GM23338 (cell line): ENCODE measurements around the gene CRHR1. TPM values are rescaled to one million over a fixed set of nuclear protein-coding genes. Genes with fewer than 3 reads are reported as not detected.

Experiments used
- ATAC-seq: fragments of 200-7000 bp; cut with Tn5 transposase; 3 replicates; pipeline ENCODE4 v1.9.1; 2020
- DNase-seq: peaks from one replicate; pipeline ENCODE4 v3.0.0-alpha.2; 2015; ENCODE audit warnings: low spot score
- H2AFZ ChIP-seq: fragments of 200-600 bp; sonication (generic); 2 replicates; pipeline ENCODE4 v1.8.0; 2016; ENCODE audit warnings: antibody characterized with exemption, mild to moderate bottlenecking, moderate library complexity
- H3F3A ChIP-seq: fragments of 200-600 bp; sonication (generic); replicated peaks from 2 replicates; pipeline ENCODE4 v1.8.0; 2017; ENCODE audit warnings: antibody characterized with exemption, mixed run types, low read depth
- H3K27ac ChIP-seq: fragments of 200-600 bp; sonication (generic); 2 replicates; pipeline ENCODE4 v1.6.1; 2016; ENCODE audit warnings: low read depth
- H3K27me3 ChIP-seq: fragments of 200-600 bp; sonication (generic); 2 replicates; pipeline ENCODE4 v1.8.0; 2016; ENCODE audit warnings: mild to moderate bottlenecking, mixed run types, moderate library complexity; ENCODE audit not compliant: insufficient read depth
- H3K36me3 ChIP-seq: fragments of 200-600 bp; sonication (generic); 2 replicates; pipeline ENCODE4 v1.8.0; 2016; ENCODE audit warnings: mild to moderate bottlenecking; ENCODE audit not compliant: insufficient read depth
- H3K4me1 ChIP-seq: fragments of 200-600 bp; sonication (generic); 2 replicates; pipeline ENCODE4 v1.8.0; 2016; ENCODE audit warnings: mild to moderate bottlenecking, moderate library complexity; ENCODE audit not compliant: insufficient read depth
- H3K4me2 ChIP-seq: fragments of 200-600 bp; sonication (generic); 2 replicates; pipeline ENCODE4 v1.7.1; 2017; ENCODE audit warnings: mixed run types
- H3K4me3 ChIP-seq: fragments of 200-600 bp; sonication (generic); 2 replicates; pipeline ENCODE4 v1.6.1; 2016; ENCODE audit warnings: mixed run types
- H3K79me2 ChIP-seq: fragments of 200-600 bp; sonication (generic); replicated peaks from 2 replicates; pipeline ENCODE4 v1.8.0; 2017; ENCODE audit warnings: mild to moderate bottlenecking; ENCODE audit not compliant: insufficient read depth
- H3K9me2 ChIP-seq: fragments of 200-600 bp; sonication (generic); 2 replicates; pipeline ENCODE4 v1.8.0; 2017; ENCODE audit not compliant: insufficient read depth
- H4K20me1 ChIP-seq: fragments of 200-600 bp; sonication (generic); replicated peaks from 2 replicates; pipeline ENCODE4 v1.8.0; 2017; ENCODE audit warnings: mild to moderate bottlenecking; ENCODE audit not compliant: insufficient read depth
- H3K27ac Mint-ChIP-seq: 2 replicates; pipeline ENCODE4 v1.8.0; 2020; ENCODE audit warnings: inconsistent platforms, mild to moderate bottlenecking, moderate library complexity, mixed read lengths
- H3K27me3 Mint-ChIP-seq: 3 replicates; pipeline ENCODE4 v1.8.0; 2022; ENCODE audit warnings: low read depth, mild to moderate bottlenecking, moderate library complexity, mixed read lengths, inconsistent platforms; ENCODE audit not compliant: insufficient read depth, poor library complexity
- H3K36me3 Mint-ChIP-seq: 3 replicates; pipeline ENCODE4 v1.8.0; 2021; ENCODE audit warnings: low read depth, mild to moderate bottlenecking, inconsistent platforms, moderate library complexity, mixed read lengths
- H3K4me1 Mint-ChIP-seq: 3 replicates; pipeline ENCODE4 v1.8.0; 2020; ENCODE audit warnings: mild to moderate bottlenecking, inconsistent platforms, mixed read lengths
- H3K4me3 Mint-ChIP-seq: 3 replicates; pipeline ENCODE4 v1.8.0; 2021; ENCODE audit warnings: moderate library complexity, mild to moderate bottlenecking, inconsistent platforms, mixed read lengths
- H3K9me3 Mint-ChIP-seq: 3 replicates; pipeline ENCODE4 v1.8.0; 2020; ENCODE audit warnings: moderate library complexity, mild to moderate bottlenecking, inconsistent platforms, mixed read lengths
- CREB1 ChIP-seq: fragments of 250-450 bp; sonication (Bioruptor Pico); IDR thresholded peaks from 2 replicates; pipeline ENCODE4 v1.5.0; 2020; ENCODE audit warnings: low read depth, mild to moderate bottlenecking, moderate library complexity
- EZH2 ChIP-seq: fragments of 200-600 bp; sonication (generic); IDR thresholded peaks from one replicate; pipeline ENCODE4 v1.8.0; 2017; ENCODE audit warnings: antibody characterized with exemption, mild to moderate bottlenecking, low read depth; ENCODE audit not compliant: unreplicated experiment
- EZH2phosphoT487 ChIP-seq: fragments of 200-600 bp; sonication (generic); IDR thresholded peaks from one replicate; pipeline ENCODE4 v1.8.1; 2018; ENCODE audit warnings: antibody characterized with exemption; ENCODE audit not compliant: unreplicated experiment
- JUNB ChIP-seq: IDR thresholded peaks from one replicate; pipeline ENCODE4 v1.6.1; 2016; ENCODE audit warnings: antibody characterized with exemption; ENCODE audit not compliant: unreplicated experiment
- NANOG ChIP-seq: IDR thresholded peaks from 2 replicates; pipeline ENCODE4 v1.6.1; 2016; ENCODE audit warnings: antibody characterized with exemption, borderline replicate concordance
- POLR2AphosphoS5 ChIP-seq: IDR thresholded peaks from 2 replicates; pipeline ENCODE4 v1.6.1; 2016; ENCODE audit warnings: antibody characterized with exemption, low read depth
- STAT1 ChIP-seq: IDR thresholded peaks from one replicate; pipeline ENCODE4 v1.6.1; 2016; ENCODE audit warnings: antibody characterized with exemption; ENCODE audit not compliant: unreplicated experiment
- ZNF114 ChIP-seq: fragments of 250-450 bp; sonication (Bioruptor Pico); IDR thresholded peaks from 2 replicates; pipeline ENCODE4 v1.5.0; 2020; ENCODE audit warnings: mild to moderate bottlenecking, moderate library complexity
- ZNF331 ChIP-seq: fragments of 250-450 bp; sonication (Bioruptor Pico); IDR thresholded peaks from 2 replicates; pipeline ENCODE4 v1.5.0; 2020; ENCODE audit warnings: low read depth, mild to moderate bottlenecking, moderate library complexity
- polyA plus RNA-seq: library from polyadenylated mRNA; unstranded; fragments of >200 nt; fragmentation: Nextera tagmentation; extraction: Ambion mirVana; gene quantifications from 2 replicates; pipeline ENCODE4 v1.2.1, GENCODE V29; 2016
- total RNA-seq: library from RNA; depleted of rRNA; stranded (reverse); fragments of >200 nt; shearing (Covaris generic); gene quantifications from 2 replicates; pipeline ENCODE4 v1.2.3, GENCODE V29; 2014
- TF ChIP-seq, protein P1 (sequence below): fragments of 250-450 bp; sonication (Bioruptor Pico); IDR thresholded peaks from 2 replicates; pipeline ENCODE4 v1.5.0; 2020; ENCODE audit warnings: mild to moderate bottlenecking, moderate library complexity
- TF ChIP-seq, protein P2 (sequence below), 2 experiments: fragments of 200-600 bp in 1 of 2; sonication (generic) in 1 of 2; conservative IDR thresholded peaks; 2 replicates each; pipeline versions ENCODE4 v1.5.1 to v1.6.1; 2016 to 2017; ENCODE audit warnings: antibody characterized with exemption in 2 of 2, low read depth in 2 of 2, mild to moderate bottlenecking in 2 of 2, moderate library complexity in 1 of 2
- TF ChIP-seq, protein P3 (sequence below): IDR thresholded peaks from 2 replicates; pipeline ENCODE4 v1.6.1; 2016; ENCODE audit warnings: antibody characterized with exemption
- TF ChIP-seq, protein P4 (sequence below): IDR thresholded peaks from one replicate; pipeline ENCODE4 v1.6.1; 2018; ENCODE audit warnings: antibody characterized with exemption; ENCODE audit not compliant: unreplicated experiment

Gene CRHR1
- total and polyA plus RNA-seq, 2 experiments from 2014 or later: 0.19 to 0.76 TPM

DNA sequence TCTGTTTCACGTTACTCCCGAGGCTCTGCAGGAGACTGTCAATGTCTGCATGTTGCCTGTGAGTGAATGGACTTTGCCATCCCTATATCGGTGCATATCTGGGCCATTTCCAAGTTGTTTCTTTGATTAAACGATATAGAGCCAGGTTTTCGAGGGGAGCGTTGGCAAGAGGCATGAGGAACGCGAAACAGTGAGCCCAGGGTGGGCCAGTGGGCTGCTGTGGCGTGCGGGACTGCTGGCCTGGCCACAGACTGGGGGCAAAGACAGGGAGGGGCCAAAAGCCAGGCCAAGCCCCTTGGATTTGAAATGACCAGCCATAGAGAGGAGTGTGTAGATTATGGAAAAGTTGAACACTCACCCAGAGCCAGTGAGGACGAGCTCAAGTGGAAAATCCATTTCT lies 3.5 kb downstream of the CRHR1 start:
- Histone ChIP-seq H3K27me3 (peaks cover 49% of the 10 kb centered on the region), H3K36me3 (no peaks in the 10 kb centered on the region), H3K9me2 (no peaks in the 10 kb centered on the region), H2AFZ (no peak overlapping the region), H3K79me2 (no peaks in the 10 kb centered on the region), H3K4me1 (peaks cover 29% of the 10 kb centered on the region), H4K20me1 (peaks cover 8% of the 10 kb centered on the region; the same call in 1 of the 2 replicates), H3K27ac (no peak overlapping the region), H3F3A (no peaks in the 10 kb centered on the region), H3K4me2 (0 out of 2 replicates have a peak overlapping the region, but pooled peaks have one; percentile 32), H3K4me3 (no peak overlapping the region)
- Mint-ChIP-seq H3K4me3 (no peak overlapping the region), H3K27me3 (peaks cover 41% of the 10 kb centered on the region), H3K9me3 (no peaks in the 10 kb centered on the region), H3K36me3 (no peaks in the 10 kb centered on the region; the same call in 2 of the 3 replicates), H3K27ac (no peak overlapping the region), H3K4me1 (peaks cover 46% of the 10 kb centered on the region)
- DNase-seq (no peak), ATAC-seq (no peak)
- TF ChIP-seq ZNF114 (CRISPR knock-in tag) (no peak), CREB1 (no peak), ZNF331 (no peak), EZH2phosphoT487 (no peak), JUNB (no peak), NANOG (no peak), POLR2AphosphoS5 (no peak), STAT1 (no peak), EZH2 (no peak)
- TF ChIP-seq, protein P1, sequence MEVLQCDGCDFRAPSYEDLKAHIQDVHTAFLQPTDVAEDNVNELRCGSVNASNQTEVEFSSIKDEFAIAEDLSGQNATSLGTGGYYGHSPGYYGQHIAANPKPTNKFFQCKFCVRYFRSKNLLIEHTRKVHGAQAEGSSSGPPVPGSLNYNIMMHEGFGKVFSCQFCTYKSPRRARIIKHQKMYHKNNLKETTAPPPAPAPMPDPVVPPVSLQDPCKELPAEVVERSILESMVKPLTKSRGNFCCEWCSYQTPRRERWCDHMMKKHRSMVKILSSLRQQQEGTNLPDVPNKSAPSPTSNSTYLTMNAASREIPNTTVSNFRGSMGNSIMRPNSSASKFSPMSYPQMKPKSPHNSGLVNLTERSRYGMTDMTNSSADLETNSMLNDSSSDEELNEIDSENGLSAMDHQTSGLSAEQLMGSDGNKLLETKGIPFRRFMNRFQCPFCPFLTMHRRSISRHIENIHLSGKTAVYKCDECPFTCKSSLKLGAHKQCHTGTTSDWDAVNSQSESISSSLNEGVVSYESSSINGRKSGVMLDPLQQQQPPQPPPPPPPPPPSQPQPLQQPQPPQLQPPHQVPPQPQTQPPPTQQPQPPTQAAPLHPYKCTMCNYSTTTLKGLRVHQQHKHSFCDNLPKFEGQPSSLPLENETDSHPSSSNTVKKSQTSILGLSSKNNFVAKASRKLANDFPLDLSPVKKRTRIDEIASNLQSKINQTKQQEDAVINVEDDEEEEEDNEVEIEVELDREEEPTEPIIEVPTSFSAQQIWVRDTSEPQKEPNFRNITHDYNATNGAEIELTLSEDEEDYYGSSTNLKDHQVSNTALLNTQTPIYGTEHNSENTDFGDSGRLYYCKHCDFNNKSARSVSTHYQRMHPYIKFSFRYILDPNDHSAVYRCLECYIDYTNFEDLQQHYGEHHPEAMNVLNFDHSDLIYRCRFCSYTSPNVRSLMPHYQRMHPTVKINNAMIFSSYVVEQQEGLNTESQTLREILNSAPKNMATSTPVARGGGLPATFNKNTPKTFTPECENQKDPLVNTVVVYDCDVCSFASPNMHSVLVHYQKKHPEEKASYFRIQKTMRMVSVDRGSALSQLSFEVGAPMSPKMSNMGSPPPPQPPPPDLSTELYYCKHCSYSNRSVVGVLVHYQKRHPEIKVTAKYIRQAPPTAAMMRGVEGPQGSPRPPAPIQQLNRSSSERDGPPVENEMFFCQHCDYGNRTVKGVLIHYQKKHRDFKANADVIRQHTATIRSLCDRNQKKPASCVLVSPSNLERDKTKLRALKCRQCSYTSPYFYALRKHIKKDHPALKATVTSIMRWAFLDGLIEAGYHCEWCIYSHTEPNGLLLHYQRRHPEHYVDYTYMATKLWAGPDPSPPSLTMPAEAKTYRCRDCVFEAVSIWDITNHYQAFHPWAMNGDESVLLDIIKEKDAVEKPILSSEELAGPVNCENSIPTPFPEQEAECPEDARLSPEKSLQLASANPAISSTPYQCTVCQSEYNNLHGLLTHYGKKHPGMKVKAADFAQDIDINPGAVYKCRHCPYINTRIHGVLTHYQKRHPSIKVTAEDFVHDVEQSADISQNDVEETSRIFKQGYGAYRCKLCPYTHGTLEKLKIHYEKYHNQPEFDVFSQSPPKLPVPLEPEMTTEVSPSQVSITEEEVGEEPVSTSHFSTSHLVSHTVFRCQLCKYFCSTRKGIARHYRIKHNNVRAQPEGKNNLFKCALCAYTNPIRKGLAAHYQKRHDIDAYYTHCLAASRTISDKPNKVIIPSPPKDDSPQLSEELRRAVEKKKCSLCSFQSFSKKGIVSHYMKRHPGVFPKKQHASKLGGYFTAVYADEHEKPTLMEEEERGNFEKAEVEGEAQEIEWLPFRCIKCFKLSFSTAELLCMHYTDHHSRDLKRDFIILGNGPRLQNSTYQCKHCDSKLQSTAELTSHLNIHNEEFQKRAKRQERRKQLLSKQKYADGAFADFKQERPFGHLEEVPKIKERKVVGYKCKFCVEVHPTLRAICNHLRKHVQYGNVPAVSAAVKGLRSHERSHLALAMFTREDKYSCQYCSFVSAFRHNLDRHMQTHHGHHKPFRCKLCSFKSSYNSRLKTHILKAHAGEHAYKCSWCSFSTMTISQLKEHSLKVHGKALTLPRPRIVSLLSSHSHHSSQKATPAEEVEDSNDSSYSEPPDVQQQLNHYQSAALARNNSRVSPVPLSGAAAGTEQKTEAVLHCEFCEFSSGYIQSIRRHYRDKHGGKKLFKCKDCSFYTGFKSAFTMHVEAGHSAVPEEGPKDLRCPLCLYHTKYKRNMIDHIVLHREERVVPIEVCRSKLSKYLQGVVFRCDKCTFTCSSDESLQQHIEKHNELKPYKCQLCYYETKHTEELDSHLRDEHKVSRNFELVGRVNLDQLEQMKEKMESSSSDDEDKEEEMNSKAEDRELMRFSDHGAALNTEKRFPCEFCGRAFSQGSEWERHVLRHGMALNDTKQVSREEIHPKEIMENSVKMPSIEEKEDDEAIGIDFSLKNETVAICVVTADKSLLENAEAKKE (CRISPR knock-in tag): no peak
- TF ChIP-seq, protein P2, sequence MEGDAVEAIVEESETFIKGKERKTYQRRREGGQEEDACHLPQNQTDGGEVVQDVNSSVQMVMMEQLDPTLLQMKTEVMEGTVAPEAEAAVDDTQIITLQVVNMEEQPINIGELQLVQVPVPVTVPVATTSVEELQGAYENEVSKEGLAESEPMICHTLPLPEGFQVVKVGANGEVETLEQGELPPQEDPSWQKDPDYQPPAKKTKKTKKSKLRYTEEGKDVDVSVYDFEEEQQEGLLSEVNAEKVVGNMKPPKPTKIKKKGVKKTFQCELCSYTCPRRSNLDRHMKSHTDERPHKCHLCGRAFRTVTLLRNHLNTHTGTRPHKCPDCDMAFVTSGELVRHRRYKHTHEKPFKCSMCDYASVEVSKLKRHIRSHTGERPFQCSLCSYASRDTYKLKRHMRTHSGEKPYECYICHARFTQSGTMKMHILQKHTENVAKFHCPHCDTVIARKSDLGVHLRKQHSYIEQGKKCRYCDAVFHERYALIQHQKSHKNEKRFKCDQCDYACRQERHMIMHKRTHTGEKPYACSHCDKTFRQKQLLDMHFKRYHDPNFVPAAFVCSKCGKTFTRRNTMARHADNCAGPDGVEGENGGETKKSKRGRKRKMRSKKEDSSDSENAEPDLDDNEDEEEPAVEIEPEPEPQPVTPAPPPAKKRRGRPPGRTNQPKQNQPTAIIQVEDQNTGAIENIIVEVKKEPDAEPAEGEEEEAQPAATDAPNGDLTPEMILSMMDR (conservative IDR thresholded peaks at IDR 0.05; ENCODE audit: low read depth in 2 of 2): no peak
- TF ChIP-seq, protein P3, sequence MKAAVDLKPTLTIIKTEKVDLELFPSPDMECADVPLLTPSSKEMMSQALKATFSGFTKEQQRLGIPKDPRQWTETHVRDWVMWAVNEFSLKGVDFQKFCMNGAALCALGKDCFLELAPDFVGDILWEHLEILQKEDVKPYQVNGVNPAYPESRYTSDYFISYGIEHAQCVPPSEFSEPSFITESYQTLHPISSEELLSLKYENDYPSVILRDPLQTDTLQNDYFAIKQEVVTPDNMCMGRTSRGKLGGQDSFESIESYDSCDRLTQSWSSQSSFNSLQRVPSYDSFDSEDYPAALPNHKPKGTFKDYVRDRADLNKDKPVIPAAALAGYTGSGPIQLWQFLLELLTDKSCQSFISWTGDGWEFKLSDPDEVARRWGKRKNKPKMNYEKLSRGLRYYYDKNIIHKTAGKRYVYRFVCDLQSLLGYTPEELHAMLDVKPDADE: no peak
- TF ChIP-seq, protein P4, sequence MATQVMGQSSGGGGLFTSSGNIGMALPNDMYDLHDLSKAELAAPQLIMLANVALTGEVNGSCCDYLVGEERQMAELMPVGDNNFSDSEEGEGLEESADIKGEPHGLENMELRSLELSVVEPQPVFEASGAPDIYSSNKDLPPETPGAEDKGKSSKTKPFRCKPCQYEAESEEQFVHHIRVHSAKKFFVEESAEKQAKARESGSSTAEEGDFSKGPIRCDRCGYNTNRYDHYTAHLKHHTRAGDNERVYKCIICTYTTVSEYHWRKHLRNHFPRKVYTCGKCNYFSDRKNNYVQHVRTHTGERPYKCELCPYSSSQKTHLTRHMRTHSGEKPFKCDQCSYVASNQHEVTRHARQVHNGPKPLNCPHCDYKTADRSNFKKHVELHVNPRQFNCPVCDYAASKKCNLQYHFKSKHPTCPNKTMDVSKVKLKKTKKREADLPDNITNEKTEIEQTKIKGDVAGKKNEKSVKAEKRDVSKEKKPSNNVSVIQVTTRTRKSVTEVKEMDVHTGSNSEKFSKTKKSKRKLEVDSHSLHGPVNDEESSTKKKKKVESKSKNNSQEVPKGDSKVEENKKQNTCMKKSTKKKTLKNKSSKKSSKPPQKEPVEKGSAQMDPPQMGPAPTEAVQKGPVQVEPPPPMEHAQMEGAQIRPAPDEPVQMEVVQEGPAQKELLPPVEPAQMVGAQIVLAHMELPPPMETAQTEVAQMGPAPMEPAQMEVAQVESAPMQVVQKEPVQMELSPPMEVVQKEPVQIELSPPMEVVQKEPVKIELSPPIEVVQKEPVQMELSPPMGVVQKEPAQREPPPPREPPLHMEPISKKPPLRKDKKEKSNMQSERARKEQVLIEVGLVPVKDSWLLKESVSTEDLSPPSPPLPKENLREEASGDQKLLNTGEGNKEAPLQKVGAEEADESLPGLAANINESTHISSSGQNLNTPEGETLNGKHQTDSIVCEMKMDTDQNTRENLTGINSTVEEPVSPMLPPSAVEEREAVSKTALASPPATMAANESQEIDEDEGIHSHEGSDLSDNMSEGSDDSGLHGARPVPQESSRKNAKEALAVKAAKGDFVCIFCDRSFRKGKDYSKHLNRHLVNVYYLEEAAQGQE: no peak
